ENCODE data around the gene NOS1. TPM values are rescaled to one million over a fixed set of nuclear protein-coding genes. Genes with fewer than 3 reads are reported as not detected.

The NOS1 gene
- polyA plus RNA-seq, 1 experiment = not detected

Other genes with a start within 250 kb of the NOS1 start
- 38.0 and 38.9 TPM in 2 replicates for gene FBXO21, start 171.2 kb downstream of the NOS1 start, polyA plus RNA-seq (2011; rRNA removed)

Measured in AG04450 (cell line).